HEK293 (cell line): ENCODE results near the gene PPP1R8.

Experiments used
- PRDM1 ChIP-seq: fragments of 450-650 bp; formaldehyde crosslinking; IDR thresholded peaks from 2 replicates; pipeline ENCODE4; 2016; ENCODE audit warnings: missing biosample characterization, missing genetic modification characterization
- REST ChIP-seq: fragments of 450-650 bp; formaldehyde crosslinking; IDR thresholded peaks from 2 replicates; pipeline ENCODE4 v1.5.1; 2016; ENCODE audit warnings: missing biosample characterization, missing genetic modification characterization
- SP2 ChIP-seq: fragments of 450-650 bp; formaldehyde crosslinking; IDR thresholded peaks from 2 replicates; pipeline ENCODE4 v1.5.1; 2016; ENCODE audit warnings: missing biosample characterization, missing genetic modification characterization
- YY1 ChIP-seq: fragments of 450-650 bp; formaldehyde crosslinking; IDR thresholded peaks from 2 replicates; pipeline ENCODE4 v1.5.1; 2018; ENCODE audit warnings: missing biosample characterization, missing genetic modification characterization
- ZNF169 ChIP-seq: fragments of 450-650 bp; formaldehyde crosslinking; IDR thresholded peaks from 2 replicates; pipeline ENCODE4 v1.5.1; 2016; ENCODE audit warnings: missing biosample characterization, missing genetic modification characterization
- ZNF274 ChIP-seq, 2 experiments: fragments of 200-500 bp in 1 of 2; fragments of 450-650 bp in 1 of 2; sonication (Bioruptor generic) in 1 of 2; formaldehyde crosslinking in 1 of 2; IDR thresholded peaks; 2 replicates each; pipeline versions ENCODE4 v1.5.1 to v1.6.1; 2014 to 2016; ENCODE audit warnings: borderline replicate concordance in 1 of 2, inconsistent platforms in 1 of 2, low read length in 1 of 2, missing biosample characterization in 1 of 2, missing genetic modification characterization in 1 of 2
- ZNF335 ChIP-seq: fragments of 450-650 bp; formaldehyde crosslinking; conservative IDR thresholded peaks from 2 replicates; pipeline ENCODE4 v1.5.1; 2016; ENCODE audit warnings: missing biosample characterization, missing genetic modification characterization
- TF ChIP-seq, protein P1 (sequence below): fragments of 450-650 bp; formaldehyde crosslinking; IDR thresholded peaks from 2 replicates; pipeline ENCODE4 v1.5.1; 2016; ENCODE audit warnings: missing biosample characterization, missing genetic modification characterization

- TF ChIP-seq YY1 (tag by site-specific recombination), result no peak
- no peak for TF ChIP-seq SP2 (tag by site-specific recombination)
- TF ChIP-seq, protein P1, sequence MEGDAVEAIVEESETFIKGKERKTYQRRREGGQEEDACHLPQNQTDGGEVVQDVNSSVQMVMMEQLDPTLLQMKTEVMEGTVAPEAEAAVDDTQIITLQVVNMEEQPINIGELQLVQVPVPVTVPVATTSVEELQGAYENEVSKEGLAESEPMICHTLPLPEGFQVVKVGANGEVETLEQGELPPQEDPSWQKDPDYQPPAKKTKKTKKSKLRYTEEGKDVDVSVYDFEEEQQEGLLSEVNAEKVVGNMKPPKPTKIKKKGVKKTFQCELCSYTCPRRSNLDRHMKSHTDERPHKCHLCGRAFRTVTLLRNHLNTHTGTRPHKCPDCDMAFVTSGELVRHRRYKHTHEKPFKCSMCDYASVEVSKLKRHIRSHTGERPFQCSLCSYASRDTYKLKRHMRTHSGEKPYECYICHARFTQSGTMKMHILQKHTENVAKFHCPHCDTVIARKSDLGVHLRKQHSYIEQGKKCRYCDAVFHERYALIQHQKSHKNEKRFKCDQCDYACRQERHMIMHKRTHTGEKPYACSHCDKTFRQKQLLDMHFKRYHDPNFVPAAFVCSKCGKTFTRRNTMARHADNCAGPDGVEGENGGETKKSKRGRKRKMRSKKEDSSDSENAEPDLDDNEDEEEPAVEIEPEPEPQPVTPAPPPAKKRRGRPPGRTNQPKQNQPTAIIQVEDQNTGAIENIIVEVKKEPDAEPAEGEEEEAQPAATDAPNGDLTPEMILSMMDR, result no peak
- no peak for TF ChIP-seq REST (tag by site-specific recombination)
- no peak for TF ChIP-seq PRDM1 (tag by site-specific recombination)
- no peak for TF ChIP-seq ZNF335 (tag by site-specific recombination)
- TF ChIP-seq ZNF169 (tag by site-specific recombination), result no peak
- no peak for TF ChIP-seq ZNF274 (IDR thresholded peaks at IDR 0.05; ENCODE audit: low read length)
- TF ChIP-seq ZNF274 (tag by site-specific recombination; IDR thresholded peaks at IDR 0.05; ENCODE audit: borderline replicate concordance), result no peak
Measured at GRCh38 chr1:27872802-27873551, 42.4 kb downstream of the PPP1R8 start.
